Measurements from ENCODE around the gene ESYT1.

Gene ESYT1

GRCh38 chr12:56127888-56128669 lies at the start of gene ESYT1:
TSS of gene ESYT1 (plus strand) at chr12:56128267. CDS start at chr12:56128320, 53 bp downstream.
- DNase-seq: peak; percentile 97

GRCh38 chr12:56078427-56078826 lies 49.6 kb upstream of the ESYT1 start:
- no peak for DNase-seq

GRCh38 chr12:56078931-56079722 lies 48.9 kb upstream of the ESYT1 start:
- peak; percentile 57 for DNase-seq

- DNase-seq: peak; percentile 75
Measured at GRCh38 chr12:56079723-56080555, 48.1 kb upstream of the ESYT1 start, which contains the start of gene ERBB3. TSS of gene ERBB3 (plus strand) at chr12:56080165. CDS start at chr12:56080301, 136 bp downstream.

- no peak for DNase-seq
Measured at GRCh38 chr12:56080556-56081138, 47.4 kb upstream of the ESYT1 start.

GRCh38 chr12:56081393-56082347 lies 46.4 kb upstream of the ESYT1 start:
- no peak for DNase-seq

GRCh38 chr12:56082382-56082781 lies 45.7 kb upstream of the ESYT1 start:
- no peak for DNase-seq

GRCh38 chr12:56082967-56083366 lies 45.1 kb upstream of the ESYT1 start:
- DNase-seq: no peak

GRCh38 chr12:56084958-56085543 lies 43.0 kb upstream of the ESYT1 start:
- DNase-seq: peak; percentile 6

GRCh38 chr12:56086096-56086495 lies 42.0 kb upstream of the ESYT1 start:
- no peak for DNase-seq

GRCh38 chr12:56086608-56087007 lies 41.5 kb upstream of the ESYT1 start:
- DNase-seq: no peak

GRCh38 chr12:56087220-56087619 lies 40.8 kb upstream of the ESYT1 start:
- no peak for DNase-seq

GRCh38 chr12:56097738-56098137 lies 30.3 kb upstream of the ESYT1 start:
- no peak for DNase-seq

GRCh38 chr12:56098592-56098991 lies 29.5 kb upstream of the ESYT1 start:
- no peak for DNase-seq

- no peak for DNase-seq
Measured at GRCh38 chr12:56099787-56100186, 28.3 kb upstream of the ESYT1 start.

- DNase-seq: no peak
Measured at GRCh38 chr12:56101045-56101444, 27.0 kb upstream of the ESYT1 start.

- no peak for DNase-seq
Measured at GRCh38 chr12:56102683-56103065, 25.4 kb upstream of the ESYT1 start.

- DNase-seq: no peak
Measured at GRCh38 chr12:56103066-56103711, 24.9 kb upstream of the ESYT1 start.

GRCh38 chr12:56103823-56104108 lies 24.3 kb upstream of the ESYT1 start:
- no peak for DNase-seq

GRCh38 chr12:56104109-56104814 lies 23.8 kb upstream of the ESYT1 start, which contains the start of gene PA2G4:
TSS of gene PA2G4 (plus strand) at chr12:56104559. CDS start at chr12:56104738, 179 bp downstream.
- peak; percentile 98 for DNase-seq

All from activated naive CD4-positive, alpha-beta T cell treated with Interleukin-2 at 50 U/mL for 16 hours (primary cell).